Dermis microvascular lymphatic vessel endothelial cell (primary cell): ENCODE data around the gene GGT6. TPM values are rescaled to one million over a fixed set of nuclear protein-coding genes. Genes with fewer than 3 reads are reported as not detected.
A peak's percentile ranks its signal among the peaks of the same experiment; 100 is the strongest.

Source experiments
- DNase-seq, 2 donors: peaks; one replicate each; pipeline versions ENCODE4 v3.0.0 to v3.0.0-alpha.2; 2010; ENCODE audit warnings: low read depth in 2 of 2
- total RNA-seq: library from RNA; depleted of rRNA; stranded (reverse); fragments of >200 nt; gene quantifications from 2 replicates; pipeline ENCODE4 v1.2.1, GENCODE V29; 2014

Gene GGT6
- total RNA-seq, 1 donor from 2014 or later: not detected

GRCh38 chr17:4523946-4524345, 36.4 kb downstream of the GGT6 start:
- no peak for DNase-seq

DNA sequence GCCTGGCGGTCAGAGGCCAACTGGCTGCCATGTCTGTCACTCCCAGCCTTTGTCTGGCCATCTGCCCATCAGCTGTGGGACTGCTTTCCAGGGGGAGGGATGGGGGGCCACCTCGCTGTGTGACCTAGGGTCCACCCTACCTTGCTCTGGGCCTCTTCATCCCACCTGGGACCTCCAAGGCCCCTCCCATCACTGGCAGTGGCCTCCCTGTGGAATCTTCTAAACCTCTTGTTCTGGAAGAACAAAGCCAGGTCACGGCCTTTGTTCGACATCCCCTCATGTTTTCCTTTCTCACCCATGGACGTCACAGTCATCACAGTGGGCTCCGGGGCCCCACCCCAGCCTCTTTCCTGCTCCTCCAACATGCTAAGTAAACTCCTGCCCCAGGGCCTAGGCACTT, 37.7 kb downstream of the GGT6 start:
- DNase-seq: peak in 1 of 2 donors; percentile 50

DNA sequence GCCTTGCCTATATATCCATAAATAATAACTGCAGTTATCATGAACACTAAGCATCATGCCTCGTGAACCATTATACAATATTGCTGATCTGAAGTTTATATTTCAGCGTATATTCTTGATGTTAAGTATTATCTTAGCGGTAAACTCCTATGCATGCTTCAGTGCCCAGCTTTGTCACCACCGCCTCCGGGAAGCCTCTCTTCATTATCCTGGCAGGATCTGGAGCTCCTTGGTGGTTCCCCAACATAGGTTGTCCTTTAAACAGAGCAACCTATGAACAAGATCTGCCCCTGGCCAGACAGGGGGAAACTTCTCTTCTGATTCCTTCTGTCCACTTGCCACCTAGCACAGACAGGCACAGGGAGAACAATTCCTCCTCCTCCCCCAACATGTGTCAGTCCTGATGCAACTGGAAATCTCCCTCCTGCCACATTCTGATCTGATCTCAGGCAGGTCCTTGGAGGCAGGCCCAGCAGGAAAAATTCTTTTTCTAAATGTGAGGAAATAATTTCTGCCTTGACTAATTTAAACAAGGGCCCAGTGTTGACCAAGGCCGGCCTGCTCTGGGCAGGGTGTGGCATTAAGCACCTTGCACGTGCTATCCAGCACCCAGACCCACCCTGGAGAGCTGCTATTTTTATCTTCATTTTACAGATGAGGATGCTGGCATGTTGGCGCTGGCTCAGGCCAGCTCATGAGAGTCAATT, 39.3 kb downstream of the GGT6 start:
- peak in 1 of 2 donors; percentile 56 for DNase-seq

DNA sequence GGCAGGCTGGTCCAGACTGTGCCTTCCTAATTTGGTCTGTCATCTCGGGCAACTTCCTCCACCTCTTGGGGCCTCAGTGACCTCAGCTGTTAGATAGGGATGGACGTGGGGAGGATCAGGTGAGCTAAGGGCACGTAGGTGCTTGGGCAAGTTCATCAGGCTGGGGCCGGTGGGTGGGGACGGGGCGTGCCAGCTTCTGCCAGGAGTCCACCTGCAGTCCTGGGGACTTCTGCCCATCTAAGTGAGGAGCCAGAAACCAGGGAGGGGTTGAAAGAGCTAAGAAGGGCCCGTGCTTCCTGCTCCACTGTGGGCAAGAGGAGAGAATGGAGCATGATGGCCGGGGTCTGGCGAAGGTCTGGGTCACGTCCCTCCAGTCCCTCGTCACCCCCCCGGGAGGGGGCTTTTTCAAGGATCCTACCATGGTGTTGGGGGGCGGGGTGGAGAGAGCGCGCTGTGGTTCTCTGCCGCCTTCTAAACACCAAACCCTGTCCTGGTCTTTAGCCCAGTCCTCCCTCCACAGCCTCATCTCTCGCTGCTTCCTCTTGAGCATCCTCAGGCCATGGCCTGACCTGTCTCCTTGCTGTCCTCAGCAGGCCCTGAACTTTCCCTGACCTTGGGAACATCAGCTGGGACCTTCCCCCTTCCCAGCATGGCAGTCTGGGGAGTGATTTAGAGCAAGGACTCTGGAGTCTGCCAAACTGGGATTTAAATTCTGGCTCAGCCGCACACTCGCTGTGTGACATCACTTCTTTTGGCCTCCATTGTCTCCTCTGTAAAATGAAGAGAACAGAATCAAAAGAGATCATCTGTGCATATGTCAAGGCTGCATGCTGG, 40.1 kb downstream of the GGT6 start:
- DNase-seq: no peak

- peak; percentile 78 to 86 for DNase-seq
Observed at GRCh38 chr17:4519361-4519788, 41.0 kb downstream of the GGT6 start.

GRCh38 chr17:4518901-4519300, 41.5 kb downstream of the GGT6 start:
- no peak for DNase-seq

DNA sequence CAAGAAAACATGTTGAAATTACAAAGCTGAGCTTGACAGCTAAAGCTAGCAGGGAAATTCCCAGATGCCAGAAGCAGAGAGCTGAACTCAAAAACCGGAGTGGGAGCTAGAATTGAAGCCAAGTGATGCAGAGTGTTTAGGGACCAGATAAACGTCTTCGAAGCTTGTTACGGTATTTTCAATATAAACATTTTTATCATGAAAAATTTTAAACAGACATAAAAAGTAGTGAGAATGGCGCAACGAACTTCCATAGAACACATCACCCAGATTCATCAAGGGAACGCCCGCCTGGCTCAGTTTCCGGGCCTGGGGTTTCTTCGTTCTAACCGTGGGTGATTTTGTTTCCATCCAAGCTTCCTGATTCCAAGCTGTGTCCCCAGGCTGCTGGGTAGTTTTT, 43.6 kb downstream of the GGT6 start:
- no peak for DNase-seq

DNA sequence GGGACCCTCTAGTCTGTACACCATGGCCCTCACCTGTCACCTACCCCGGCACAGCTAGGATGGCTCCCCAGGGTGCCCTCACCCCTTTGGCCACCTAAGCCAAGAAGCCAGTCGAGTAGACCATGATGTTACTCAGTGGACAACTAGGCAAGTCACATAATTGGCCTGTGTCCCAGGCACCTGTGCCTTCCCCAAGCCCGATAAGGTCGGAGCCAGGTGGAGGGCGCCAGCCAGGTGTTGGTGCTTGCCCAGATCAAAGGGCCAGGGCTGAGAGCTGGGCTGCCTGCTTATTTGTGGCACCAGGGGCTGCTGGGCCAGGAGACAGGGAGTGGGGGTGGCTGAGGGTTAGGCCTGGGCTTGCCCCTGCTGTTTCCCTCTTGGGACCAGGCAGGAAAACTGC, 44.9 kb downstream of the GGT6 start:
- no peak for DNase-seq

- DNase-seq: no peak
Observed at GRCh38 chr17:4514779-4515178, 45.6 kb downstream of the GGT6 start.

DNA sequence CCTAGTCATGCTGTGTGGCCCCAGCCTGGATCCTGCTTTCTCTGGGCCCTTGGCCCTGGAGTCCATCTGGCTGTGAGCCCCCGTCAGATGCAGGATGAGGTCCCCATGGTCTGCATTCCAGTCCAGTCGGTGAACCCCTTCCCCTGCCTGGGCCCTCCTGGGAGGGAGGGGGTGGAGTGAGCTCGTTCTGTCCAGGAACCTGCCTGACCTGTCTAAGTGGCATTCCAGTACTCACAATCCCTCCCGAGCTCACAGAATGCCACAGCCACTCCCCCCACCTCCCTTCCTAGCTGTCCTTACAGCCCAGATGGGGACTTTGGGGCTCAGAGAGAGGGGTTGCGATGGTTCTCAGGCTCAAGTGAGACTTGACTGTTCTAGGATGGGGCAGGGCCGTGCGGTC, 46.2 kb downstream of the GGT6 start:
- no peak for DNase-seq

- DNase-seq: no peak
Observed at GRCh38 chr17:4513113-4514032, 47.0 kb downstream of the GGT6 start.

DNA sequence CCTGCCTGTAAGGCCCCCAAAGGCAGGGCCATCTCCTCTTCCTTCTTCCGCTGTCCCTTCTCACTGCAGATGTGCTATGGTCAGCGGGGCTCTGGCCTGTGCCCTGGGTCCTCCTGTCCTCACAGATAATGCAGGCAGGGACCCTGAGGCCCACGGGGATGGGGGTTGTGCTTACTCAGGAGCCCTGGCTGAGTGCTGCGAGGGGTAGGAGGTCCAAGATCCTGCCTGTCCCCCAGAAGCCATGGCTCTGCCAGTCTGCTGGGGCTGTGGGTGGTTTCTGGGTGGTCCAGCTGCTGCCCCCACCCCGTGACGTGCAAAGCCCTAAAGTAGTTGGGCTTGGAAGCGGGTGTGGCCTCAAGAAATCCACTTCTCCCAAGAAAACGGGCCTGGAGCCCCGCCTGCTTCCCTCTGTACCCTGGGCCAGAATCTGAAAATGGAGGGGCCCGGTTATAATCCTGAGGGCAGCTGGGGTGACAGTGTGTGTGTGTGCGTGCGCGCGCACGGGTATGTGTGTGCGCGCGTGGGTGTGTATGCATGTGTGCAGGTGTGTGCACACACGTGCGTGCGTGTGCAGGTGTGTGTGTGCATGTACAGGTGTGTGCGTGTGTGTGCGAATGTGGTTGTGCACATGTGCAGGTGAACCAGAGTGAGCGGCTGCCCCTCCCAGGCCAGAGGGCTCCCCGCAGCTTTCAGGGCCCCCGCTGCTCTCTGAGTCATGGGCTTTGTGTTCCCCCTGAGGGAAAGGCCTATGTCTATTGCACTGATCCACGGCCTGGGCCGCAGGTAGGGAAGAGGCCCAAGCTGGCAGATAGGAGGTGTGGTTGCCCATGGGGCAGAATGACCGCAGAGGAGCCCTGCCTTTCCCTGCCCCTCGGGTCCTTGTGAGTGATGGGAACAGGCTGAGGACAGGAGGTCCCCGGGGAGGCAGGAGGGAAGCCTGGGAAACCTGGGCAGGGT, 47.9 kb downstream of the GGT6 start:
- DNase-seq: no peak

DNA sequence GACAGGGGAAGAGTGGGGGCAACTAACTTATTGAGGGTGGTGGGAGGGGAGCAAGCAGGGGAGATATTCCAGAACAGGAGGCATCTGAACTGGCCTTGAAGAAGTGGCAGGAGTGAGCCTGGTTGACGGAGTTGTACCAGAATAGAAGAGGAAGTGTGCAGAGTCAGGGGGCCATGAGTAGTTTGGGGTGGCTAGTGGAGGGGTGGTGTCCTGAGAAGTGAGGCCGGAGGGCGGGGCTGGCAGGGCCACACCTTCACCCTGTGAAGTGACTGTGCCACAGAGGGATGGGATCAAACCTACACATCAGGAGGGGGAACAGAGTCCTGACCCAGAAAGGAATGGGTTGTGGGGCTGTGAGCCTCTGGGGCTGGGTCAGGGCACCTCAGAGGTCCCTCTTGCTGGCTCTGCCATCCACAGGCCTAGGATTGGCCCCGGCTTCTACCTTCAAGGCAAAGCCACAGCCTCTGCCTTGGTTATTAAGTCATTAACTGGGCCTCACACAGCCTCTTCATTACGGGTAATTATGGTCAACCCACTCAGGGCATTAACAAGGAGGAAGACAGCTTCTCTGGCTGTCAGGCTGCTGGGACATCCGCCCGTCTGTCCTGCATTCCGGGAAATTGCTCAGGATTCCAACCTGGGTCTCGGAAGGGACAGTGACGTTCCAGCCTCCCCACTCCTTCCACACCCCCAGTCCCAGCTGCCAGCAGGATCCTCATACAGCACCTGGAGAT, 49.0 kb downstream of the GGT6 start:
- no peak for DNase-seq

DNA sequence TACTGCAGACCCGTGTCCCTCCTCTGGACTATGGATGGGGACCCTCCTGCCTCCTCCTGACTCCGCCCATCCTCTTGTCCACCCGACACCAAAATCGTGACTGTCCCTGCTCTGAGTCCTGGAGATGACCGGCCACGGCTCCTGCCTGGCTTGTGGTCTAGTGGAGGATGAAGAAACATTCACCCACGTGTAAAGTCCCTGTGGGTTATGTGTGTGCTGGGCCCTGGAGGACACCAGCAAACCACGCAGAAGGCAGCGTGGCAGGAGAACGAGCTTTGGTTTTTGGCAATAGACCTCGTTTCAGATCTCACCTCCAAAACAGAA, 49.8 kb downstream of the GGT6 start:
- DNase-seq: no peak

- peak in 1 of 2 donors; percentile 51 for DNase-seq
Observed at GRCh38 chr17:4509923-4510617, 50.3 kb downstream of the GGT6 start.

DNA sequence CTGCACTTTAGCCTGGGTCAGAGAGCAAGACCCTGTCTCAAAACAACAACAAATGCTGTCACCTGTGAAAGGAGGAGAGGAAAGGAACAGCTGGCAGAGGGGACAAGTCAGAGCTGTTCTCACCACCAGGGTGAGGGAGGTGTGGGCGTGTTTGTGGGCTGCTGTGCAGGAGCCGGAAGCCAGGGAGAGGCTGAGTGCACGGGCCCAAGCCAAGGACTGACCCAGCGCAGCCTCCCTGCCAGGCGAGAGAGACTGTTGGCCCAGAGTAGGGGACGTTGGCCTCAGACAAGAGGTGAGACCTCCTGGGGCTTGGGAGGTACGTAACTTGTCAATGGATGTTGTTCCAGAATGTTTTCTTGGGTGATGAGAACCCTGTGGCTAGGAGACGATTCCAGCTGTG, 51.0 kb downstream of the GGT6 start:
- DNase-seq: peak in 1 of 2 donors; percentile 48

DNA sequence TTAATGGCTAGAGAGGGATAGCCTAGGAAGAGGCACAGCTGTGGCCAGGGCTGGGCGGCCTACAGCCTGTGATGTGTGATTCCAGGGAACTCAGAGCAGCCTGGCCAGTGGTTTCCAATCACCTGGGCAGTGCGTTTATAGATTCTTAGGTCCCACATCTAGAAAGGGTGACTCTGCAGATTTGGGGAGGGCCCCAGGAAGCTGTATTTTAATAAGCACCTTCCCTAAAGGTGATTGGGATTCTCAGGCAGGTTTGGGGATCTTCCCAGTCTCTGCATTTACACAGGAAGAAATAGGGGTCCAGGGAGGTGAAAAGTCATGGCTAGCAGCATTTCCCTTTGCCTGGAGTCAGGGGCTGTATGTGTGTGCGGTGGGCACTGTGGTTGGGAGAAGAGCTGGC, 52.2 kb downstream of the GGT6 start:
- DNase-seq: no peak

DNA sequence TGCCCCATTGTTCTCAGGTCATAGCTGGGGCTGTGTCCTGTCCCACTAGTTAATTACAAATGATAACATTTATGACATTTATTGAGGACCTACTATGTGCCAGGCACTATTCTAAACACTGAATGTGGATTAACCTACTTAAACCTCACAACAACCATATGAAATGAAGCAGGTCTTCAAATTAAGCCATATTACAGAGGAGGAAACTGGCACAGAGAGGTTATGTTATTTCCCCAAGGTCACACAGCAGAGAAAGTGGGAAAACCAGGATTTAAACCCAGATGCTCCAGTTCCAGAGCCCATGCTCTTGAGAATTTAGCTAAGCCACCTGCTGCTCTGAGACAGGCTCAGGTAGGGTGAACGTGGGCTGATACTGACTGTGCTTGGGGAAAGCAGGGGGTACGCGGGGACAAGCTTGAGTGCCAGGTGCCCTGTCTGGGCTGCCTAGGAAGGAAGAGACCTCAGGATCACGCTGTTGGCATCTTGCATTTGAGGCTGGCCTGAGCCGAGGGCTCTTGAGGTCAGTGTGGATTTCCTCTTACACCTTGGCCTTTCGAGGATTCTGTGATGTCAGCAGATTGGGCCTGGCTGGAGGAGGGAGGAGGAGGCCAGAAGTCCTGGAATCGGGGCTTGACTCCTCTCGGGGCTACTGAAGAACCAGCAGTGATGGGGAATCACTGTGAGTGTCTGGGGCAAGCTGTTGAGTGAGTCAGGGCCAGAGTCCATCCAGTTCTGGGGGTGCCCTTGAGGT, 52.8 kb downstream of the GGT6 start:
- DNase-seq: no peak
